GM18505 (cell line): Measurements from ENCODE around the gene AFF2.

Source experiments
- ATAC-seq: cut with Tn5 transposase; IDR thresholded peaks from one replicate; pipeline ENCODE4 v1.9.1; 2021; ENCODE audit not compliant: unreplicated experiment
- POLR2A ChIP-seq: IDR thresholded peaks from 4 replicates; pipeline ENCODE4 v1.6.1; 2011; ENCODE audit warnings: borderline replicate concordance; ENCODE audit not compliant: insufficient read depth, insufficient read length; ENCODE audit errors: extremely low read depth

The AFF2 gene

DNA sequence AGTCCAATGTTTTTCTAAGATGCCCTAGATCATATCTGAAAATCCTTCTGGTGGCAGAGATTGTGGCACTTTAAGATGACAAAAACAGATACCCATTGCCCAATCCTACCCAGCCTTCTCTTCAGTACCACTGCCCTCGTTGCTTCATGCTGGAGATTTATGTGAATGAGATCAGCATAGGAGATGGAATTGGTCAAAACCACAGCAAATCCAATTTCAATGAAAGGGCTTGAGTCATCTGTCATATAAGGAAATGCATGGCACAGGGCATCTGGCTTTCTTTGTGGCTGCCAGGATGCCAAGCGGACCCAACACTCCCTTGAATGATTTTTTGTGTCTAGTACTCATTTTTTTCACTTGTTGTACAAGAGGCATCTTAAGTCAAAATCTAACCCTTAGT is 16.8 kb downstream of the AFF2 start:
- no peak for ATAC-seq
- no peak for TF ChIP-seq POLR2A

DNA sequence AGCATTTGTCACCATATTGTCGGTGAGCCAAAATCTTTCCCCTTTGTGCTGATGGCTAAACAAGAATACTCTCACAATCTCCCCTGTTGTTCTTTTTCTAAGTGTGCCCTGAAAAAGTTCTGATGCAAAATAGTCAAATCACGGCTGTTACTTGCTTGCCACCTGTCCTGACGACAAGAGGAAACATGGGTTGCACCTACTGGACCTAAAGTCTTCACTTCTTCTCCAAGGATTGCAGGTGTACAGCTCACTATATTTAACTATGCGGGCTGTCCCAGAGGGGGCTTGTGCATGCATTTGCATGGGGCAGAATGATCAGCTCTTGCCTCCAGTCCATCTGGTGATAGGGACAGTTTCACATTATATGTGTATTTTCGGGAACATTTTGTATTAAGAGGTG is 21.6 kb downstream of the AFF2 start:
- ATAC-seq, result no peak
- no peak for TF ChIP-seq POLR2A

DNA sequence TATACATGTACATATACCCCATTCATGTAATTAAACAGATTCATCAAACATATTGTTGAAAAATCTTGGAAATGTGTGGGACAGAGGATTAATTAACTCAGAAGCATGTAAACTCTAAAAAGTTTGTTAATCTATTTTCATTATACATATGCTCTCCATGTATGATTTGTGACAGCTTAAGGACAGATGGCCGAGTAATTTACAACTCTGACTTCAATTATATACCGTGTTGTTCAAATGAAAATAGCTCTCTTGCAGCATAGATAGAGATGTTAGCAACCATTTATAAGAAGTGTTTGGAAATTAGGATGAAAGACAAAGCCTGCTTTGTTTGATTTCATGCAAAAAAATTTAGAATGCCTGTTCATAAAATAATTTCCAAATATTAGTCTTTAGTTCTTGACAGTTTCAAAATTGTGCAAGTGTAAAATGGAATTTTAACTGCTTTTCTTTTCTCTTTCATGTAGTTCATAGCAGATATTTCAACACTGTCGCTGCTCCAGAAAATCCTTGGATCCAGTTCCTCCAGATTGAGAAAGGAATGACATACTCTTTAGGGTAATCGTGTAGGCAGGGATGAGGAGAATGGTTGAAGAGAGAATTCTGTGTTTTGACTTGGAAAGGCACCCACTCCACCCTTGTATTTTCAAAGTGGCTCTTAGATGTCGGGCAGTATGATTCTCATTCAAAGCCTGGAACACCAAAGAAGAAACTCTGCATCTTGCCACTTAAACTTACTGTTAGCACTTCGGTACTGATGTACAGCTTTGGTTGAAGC is 23.1 kb downstream of the AFF2 start:
- no peak for TF ChIP-seq POLR2A
- ATAC-seq, result no peak

DNA sequence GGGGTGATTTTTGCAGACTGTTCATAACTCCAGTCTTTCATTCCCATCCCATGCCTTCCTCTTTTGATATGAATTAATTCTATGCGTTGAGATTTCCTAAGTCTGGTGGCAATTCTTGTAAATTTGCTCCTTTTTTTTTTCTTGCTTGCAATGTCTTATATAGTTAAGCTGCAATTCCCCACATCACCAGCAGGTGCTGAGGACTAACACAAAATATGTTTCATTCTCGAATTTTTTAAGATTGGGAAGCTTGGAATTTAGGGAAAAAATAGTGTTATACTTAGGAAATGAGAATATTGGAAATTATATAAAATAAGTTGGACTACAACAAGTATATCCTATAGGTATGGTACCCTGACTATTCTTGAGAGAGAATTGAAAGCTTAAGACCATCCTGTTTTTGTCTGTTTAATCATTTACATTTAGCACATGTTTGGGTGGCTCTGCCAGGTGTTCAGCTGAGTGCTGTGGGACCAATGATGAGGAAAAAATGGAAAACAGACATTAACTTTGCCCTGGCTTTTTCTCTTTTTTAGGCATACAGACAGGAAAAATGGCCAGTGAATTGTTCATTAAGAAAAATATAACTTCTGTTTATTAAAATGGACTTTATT is 30.2 kb downstream of the AFF2 start:
- no peak for ATAC-seq
- no peak for TF ChIP-seq POLR2A

DNA sequence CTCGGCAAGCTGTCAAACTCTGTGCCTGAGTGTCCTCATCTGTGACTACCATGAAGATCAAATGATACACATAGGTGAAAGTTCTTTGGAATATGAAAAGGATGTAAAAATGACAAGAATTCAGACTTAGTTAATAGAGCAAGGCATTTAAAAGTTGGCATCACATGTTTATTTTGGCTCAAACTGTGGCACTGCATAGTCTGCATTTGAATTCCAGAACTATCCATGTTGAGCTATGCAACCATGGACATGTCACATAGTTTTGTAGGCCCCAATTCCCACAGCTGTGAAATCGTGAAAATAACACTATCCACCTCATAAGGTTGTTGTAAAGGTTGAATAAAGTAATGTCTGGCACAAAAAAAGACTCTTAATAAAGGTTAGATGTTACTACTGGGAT is 33.9 kb downstream of the AFF2 start:
- no peak for TF ChIP-seq POLR2A
- no peak for ATAC-seq

DNA sequence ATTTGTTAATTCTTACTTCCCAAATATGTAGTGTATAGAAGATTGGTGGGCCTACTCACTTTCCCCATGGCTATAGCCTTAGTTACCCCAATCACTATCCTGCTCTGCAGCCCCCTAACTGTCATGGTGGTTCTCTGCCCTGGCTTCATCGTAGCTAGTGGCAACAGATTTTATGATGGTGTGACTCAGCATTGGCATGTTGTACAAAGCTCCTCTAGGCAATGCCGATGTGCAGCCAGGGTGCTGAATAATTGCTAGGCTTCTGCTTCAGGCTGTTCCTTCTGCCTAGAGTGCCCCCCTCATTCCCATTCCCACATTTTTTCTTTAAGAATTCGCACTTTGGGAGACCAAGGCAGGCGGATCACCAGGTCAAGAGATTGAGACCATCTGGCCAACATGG is 35.2 kb downstream of the AFF2 start:
- TF ChIP-seq POLR2A, result no peak
- no peak for ATAC-seq

DNA sequence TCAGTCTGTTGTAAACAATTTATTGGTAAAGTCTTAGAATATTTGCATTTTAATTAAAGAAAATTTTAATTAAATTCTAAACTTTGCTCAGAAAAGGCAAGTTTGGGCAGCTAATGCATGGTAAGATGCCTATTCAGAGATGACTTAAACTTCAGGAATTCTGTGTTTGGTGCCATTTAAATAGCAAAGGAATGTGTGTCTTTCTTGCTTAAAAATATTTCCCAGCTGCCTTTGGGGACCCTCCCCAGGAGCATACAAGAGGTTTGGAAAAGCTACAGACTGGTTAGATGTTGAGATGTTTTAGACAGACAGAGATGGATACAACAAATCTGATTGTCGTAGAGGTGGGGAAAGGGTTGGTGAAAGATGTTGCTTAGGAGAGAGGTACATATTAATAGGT is 36.5 kb downstream of the AFF2 start:
- TF ChIP-seq POLR2A, result no peak
- ATAC-seq, result no peak

DNA sequence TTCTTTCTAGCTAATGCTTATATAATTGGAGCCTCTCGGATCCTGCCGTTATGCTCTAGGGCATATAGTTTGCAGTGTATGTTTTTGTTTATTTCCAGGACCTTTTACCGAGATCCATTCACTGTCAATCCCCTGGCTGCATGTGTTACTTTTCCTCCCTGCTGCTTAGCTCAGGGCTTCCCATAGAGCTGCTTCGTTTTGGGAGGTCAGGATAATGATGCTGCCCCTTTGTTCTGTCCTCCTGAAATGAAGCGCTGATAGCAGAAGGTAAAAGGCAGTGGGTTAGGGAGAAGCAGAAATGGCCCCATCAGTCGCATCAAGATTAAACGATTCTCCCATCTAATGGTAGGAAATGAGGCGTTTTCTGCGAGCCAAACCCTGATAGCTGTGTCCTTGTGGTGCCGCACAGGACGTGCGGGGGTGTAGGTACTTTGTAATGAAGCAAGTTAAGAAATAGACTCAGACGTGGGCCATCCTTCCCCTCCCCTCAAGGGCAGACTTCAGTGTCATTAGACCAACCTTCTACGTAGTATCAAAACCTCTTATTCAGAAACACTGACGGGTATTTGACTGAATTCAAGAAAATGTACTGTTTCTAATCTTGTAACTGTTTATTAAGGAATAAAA is 37.3 kb downstream of the AFF2 start:
- no peak for TF ChIP-seq POLR2A
- ATAC-seq, result no peak

DNA sequence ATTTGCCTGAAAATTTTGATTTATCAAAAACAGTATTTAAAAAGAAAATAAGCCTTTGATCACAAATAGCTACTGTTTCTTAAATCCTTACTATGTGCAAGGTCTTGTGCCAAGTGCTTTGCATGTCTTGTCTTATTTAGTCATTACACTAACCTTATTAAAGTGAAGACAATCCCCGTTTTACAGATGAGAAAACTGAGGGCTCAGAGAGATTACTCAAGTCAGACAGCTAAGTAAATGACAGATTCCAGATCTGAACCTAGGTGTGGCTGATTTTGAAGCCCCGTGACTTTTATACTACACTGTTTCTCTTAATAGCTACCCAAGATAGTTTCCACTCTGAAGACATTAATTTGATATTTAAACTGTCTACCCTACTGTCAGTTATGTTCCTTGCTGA is 38.2 kb downstream of the AFF2 start:
- no peak for ATAC-seq
- no peak for TF ChIP-seq POLR2A

DNA sequence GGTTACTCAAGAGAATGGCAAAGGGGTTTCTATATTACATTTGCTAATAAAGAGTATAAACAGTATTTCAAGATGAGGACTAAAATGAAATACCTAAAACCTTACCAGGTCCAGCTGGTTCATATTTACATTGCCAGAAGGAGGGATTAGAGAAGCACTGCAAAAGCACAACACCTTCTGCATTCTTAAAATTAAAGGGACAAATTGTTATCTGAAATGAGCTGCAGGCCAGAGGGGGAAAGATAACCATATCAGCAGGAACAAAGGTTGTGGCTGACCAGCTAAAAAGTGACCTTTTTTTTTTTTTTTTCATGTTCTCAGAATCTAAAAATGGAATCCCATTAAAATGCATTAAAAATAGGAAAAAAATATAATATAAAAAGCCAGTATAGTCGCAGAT is 39.7 kb downstream of the AFF2 start:
- TF ChIP-seq POLR2A, result no peak
- no peak for ATAC-seq

DNA sequence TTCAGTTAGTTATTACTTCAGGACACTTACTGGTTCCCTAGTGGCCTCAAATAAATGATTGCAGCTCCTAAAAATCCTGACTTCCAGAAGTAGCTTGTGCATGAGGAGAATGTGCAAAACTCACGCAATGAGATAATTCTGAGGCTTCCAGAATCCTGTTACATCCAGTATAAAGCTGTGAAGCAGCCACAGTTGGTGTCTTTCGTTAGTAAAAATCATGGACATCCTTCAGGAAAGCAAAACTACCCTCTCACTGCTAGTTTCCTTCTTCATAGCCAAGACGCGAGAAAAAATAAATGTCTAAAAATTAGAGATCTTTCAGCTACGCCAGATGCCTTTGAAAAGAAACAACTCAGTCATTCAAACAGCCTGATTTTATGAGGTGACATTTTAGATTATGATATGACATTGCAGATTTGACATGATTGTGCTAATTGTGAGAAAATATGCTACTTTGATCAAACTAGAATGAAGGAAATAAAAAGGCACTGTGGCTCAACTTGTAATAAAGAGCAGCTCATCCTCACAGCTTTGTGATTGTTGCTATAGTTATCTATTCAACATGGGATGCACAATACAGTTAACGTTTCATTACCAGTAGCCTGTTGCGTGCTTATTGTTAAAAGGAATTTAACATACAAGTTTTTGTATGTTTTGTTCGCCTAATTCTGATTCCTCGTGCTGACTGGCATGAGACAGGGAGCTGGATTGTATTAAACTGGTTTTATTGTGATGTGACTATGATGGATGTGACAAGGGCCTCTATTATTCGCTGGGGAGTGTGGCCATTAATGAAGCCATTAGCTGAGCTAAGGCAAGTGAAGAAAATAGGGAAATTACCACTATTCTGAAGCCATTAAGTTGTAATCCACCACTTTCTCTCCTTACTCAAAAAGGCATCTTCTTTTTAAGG is 40.5 kb downstream of the AFF2 start:
- TF ChIP-seq POLR2A, result no peak
- ATAC-seq, result no peak

DNA sequence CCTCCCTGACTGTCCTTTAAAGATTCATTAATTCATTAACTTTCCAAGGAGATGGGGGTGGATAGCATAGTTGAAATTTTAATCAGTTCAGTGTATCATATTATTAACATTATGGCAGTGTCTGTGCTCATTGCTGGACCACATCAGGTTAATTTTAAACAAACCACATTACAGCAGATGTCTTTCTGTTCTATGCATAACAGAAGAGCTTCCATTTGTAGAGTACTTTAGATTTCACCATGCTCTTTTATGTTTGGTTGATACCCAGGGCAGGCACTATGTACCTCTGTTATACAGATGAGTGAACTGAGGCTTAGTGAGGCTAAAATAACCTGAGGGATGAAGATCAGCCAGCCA is 41.1 kb downstream of the AFF2 start:
- peak; percentile 51 for ATAC-seq
- TF ChIP-seq POLR2A, result no peak
